ENCODE data around the gene SCN2A. TPM values are rescaled to one million over a fixed set of nuclear protein-coding genes. Genes with fewer than 3 reads are reported as not detected.

The SCN2A gene
- polyA plus RNA-seq, 1 experiment, result 0.05 TPM

- DNase-seq (ENCODE audit: low read depth), result no peak
- Histone ChIP-seq H3K4me3 (ENCODE audit: low read depth, low read length) (no peak overlapping the region), H3K27me3 (ENCODE audit: control insufficient read depth, insufficient read depth, low read length) (no peaks in the 10 kb centered on the region), H3K36me3 (ENCODE audit: control insufficient read depth, insufficient read depth, low read length) (no peaks in the 10 kb centered on the region)
- no peak for TF ChIP-seq CTCF (IDR thresholded peaks at IDR 0.05; ENCODE audit: insufficient read depth, low read depth, low read length)
- ChIA-PET CTCF (interaction anchor here (1.3 kb wide), 1 partner anchor 10 kb away, joined by 3 read pairs; no protein-coding TSS in a partner anchor), POLR2A (no interaction called here)
These were observed 110.0 kb downstream of the SCN2A start for GRCh38 chr2:165349181-165349580.

GRCh38 chr2:165357758-165358157 is 118.5 kb downstream of the SCN2A start:
- POLR2A ChIA-PET, result no interaction called here
- CTCF ChIA-PET, result no interaction called here
- no peaks in the 10 kb centered on the region for H3K27me3 ChIP-seq (ENCODE audit: control insufficient read depth, insufficient read depth, low read length)
- no peaks in the 10 kb centered on the region for H3K36me3 ChIP-seq (ENCODE audit: control insufficient read depth, insufficient read depth, low read length)
- DNase-seq (ENCODE audit: low read depth), result peak; percentile 43
- no peak overlapping the region for H3K4me3 ChIP-seq (ENCODE audit: low read depth, low read length)
- no peak for TF ChIP-seq CTCF (IDR thresholded peaks at IDR 0.05; ENCODE audit: insufficient read depth, low read depth, low read length)

- ChIA-PET POLR2A (no interaction called here), CTCF (no interaction called here)
- Histone ChIP-seq H3K27me3 (ENCODE audit: control insufficient read depth, insufficient read depth, low read length) (no peaks in the 10 kb centered on the region), H3K4me3 (ENCODE audit: low read depth, low read length) (no peak overlapping the region), H3K36me3 (ENCODE audit: control insufficient read depth, insufficient read depth, low read length) (no peaks in the 10 kb centered on the region)
- no peak for TF ChIP-seq CTCF (IDR thresholded peaks at IDR 0.05; ENCODE audit: insufficient read depth, low read depth, low read length)
- DNase-seq (ENCODE audit: low read depth), result no peak
These were observed 122.3 kb downstream of the SCN2A start for GRCh38 chr2:165361514-165361913.

- CTCF ChIA-PET, result no interaction called here
- DNase-seq (ENCODE audit: low read depth), result no peak
These were observed 130.1 kb downstream of the SCN2A start for GRCh38 chr2:165369131-165369897.

GRCh38 chr2:165369898-165370296 is 130.7 kb downstream of the SCN2A start:
- no peak for TF ChIP-seq CTCF (IDR thresholded peaks at IDR 0.05; ENCODE audit: insufficient read depth, low read depth, low read length)
- ChIA-PET CTCF (no interaction called here), POLR2A (no interaction called here)
- H3K36me3 ChIP-seq (ENCODE audit: control insufficient read depth, insufficient read depth, low read length), result no peaks in the 10 kb centered on the region
- H3K4me3 ChIP-seq (ENCODE audit: low read depth, low read length), result no peak overlapping the region
- H3K27me3 ChIP-seq (ENCODE audit: control insufficient read depth, insufficient read depth, low read length), result no peaks in the 10 kb centered on the region
- no peak for DNase-seq (ENCODE audit: low read depth)

More at GRCh38 chr2:165369131-165369897, 130.1 kb downstream of the SCN2A start:
- Histone ChIP-seq H3K27me3 (ENCODE audit: control insufficient read depth, insufficient read depth, low read length) (no peaks in the 10 kb centered on the region), H3K36me3 (ENCODE audit: control insufficient read depth, insufficient read depth, low read length) (no peaks in the 10 kb centered on the region), H3K4me3 (ENCODE audit: low read depth, low read length) (no peak overlapping the region)
- POLR2A ChIA-PET, result no interaction called here
- TF ChIP-seq CTCF (IDR thresholded peaks at IDR 0.05; ENCODE audit: insufficient read depth, low read depth, low read length), result no peak

Data from BJ (cell line).